GM21360 (cell line): Measurements from ENCODE around the gene LRRC32.
"Not testable (repeated sequence)": the region's sequence is repeated elsewhere in the genome, so short reads cannot be mapped to it uniquely, and the experiment has no call there.

Experiments
- ATAC-seq: cut with Tn5 transposase; IDR thresholded peaks from one replicate; pipeline ENCODE4 v1.9.1; 2021; ENCODE audit warnings: mild to moderate bottlenecking, moderate library complexity; ENCODE audit not compliant: unreplicated experiment

The LRRC32 gene

DNA sequence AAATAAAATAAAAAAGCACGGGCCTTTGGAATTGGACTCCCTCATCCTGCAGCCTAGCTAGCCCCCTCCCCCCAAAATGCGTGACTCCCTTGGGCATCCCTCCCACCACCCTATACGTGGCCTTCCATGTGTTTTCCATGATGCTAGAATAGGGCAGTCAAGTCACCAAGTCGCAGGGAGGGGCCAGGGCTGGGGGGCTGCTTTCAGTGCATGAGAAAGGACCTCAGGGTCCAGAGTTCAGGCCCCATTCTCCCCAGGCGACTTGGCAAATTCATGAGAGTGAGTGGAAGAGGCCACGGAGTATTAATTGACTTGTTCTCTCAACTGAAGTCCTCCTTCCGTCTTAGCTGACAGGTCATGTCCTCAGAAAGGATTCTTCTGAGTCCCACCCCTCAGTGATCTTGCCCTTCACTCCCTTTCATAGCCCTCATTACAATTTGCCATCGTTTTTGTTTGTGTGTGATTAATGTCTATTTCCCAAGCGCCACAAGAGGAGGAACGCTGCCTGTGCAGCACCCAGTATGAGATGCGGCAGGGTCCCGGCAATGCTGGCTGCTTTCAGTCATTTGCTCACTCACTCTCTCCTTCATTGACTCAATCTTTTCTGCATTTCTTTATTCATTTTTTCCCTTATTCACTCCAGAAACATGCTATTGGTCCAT, 17.4 kb downstream of the LRRC32 start:
- no peak for ATAC-seq

DNA sequence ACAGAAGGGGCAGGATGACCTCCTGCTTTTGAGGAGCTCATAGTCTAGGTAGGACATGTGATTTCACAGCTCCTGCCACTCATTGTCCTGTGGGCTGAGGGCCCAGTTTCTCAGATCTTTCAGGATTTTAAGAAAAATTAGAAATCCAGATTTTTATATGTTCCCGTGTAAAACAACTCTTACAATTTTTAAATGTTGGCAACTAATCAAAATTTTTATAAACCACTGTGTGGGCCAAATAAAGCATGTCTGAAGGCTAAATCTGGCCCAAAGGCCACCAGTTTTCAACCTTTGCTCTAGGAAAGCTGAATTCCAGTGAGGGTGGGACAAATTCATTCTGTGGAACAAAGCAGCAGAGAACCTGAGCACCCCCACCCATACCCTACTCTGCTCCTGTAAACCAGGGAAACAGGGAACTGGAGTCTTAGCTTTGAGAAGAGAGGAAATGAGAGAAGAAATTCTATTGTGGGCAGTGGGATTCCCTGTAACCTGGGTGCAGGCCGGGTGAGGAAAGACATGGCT, 20.6 kb downstream of the LRRC32 start:
- ATAC-seq = no peak

DNA sequence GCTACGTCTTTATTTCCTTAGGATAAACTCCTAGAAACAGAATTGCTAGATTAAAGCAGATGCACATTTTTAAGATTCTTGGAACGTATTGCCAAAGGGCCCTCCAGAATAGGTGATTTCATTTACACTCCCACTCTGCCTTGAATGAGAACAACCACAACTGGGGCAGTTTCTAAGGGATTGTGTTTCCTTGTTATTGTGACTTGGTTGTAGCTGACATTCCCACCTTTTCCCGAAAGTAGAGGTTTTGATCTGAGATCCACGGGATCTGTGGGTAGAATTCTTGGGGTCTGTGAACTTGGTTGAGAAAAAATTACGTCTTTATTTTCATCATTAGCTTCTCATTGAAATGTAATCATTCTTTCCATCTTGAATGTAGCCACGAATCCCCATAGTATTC, 21.5 kb downstream of the LRRC32 start:
- no peak for ATAC-seq

DNA sequence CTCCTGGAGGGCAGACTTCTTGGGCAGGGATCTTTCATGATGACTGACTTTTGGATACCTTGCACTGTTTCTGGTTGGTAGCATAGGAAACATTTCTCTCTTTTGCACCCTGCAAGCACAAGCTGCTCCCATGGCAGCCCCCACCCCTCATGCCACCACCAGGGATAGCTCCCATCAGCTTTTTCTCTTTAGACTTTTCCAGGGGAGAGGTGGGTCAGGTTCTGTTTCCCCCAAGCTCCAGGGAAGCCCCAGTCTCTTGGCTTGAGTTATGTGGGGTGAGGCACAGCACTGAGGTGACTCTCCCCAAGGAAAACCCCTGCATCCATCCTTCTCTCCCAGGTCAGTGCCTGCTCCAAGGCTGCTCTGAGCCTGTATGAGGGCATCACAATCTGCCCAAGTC, 22.5 kb downstream of the LRRC32 start:
- ATAC-seq = no peak

DNA sequence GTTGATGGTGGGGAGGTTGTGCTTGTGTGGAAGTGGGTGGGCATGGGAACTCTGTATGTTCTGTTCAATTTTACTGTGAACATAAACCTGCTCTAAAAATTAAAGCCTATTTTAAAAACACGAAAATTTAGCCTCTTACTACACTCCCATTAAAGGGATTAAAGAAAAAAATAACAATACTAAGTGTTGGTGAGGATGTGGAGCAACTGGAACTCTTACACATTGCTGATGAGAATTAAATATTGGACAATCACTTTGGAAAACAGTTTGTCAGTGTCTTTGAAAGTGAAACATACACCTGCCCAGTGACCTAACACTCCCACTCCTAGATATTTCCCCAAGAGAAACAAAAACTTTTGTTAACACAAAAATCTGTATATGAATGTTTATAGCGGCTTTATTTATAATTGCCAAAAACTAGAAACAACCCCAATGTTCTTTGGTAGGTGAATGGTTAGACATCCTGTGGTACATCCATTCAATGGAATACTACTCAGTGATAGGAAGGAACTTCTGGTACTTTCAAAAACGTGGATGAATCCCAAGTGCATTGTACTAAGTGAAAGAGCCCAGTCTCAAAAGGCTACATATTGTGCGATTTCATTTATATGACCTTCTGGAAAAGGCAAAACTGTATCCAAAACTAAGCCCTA, 23.5 kb downstream of the LRRC32 start:
- ATAC-seq = no peak

DNA sequence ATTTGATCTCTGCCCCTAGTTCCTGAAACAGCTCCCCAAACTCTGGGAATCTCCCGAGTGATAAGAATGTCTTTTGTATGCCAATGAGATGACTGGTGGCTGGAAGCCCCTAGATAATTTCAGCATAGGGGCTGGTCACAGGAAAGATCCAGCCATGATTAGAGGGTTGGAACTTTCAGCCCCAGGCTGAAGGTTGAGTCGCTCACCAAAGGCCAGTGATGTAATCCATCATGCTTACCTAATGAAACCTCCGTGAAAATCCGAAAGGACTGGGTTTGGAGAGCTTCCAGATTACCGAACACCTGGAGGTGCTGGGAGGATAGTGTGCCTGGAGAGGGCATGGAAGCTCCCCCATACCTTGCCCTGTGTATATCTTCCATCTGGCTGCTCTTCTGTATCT, 26.0 kb downstream of the LRRC32 start:
- ATAC-seq = no peak

DNA sequence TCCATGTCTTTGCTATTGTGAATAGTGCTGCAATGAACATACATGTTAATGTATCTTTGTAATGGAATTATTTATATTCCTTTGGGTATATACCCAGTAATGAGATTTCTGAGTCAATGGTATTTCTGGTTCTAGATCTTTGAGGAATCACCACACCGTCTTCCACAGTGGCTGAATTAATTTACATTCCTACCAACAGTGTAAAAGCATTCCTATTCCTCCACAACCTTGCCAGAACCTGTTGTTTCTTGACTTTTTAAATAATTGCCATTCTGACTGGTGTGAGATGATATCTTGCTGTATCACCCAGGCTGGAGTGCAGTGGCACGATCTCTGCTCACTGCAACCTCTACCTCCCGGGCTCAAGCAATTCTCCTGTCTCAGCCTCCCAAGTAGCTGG, 26.8 kb downstream of the LRRC32 start:
- not testable (repeated sequence) for ATAC-seq

DNA sequence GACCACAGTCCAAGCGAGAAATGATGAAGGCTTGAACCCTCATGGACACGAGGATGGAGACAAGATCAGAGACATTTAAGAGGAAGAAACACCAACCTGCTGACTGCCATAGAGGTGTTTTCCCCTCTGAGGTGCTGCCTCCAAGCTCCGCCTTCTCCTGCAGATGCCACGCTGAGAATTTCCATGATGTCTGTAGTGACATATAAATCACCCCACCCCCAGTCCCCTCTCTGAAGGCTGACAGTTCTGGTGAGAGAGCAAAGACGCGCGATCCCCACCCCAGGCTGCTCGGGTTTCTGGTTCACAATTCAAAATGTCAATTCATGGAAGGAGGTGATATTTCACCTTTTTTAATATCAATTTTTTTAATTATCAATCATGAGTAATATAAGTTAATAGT, 28.2 kb downstream of the LRRC32 start:
- no peak for ATAC-seq

DNA sequence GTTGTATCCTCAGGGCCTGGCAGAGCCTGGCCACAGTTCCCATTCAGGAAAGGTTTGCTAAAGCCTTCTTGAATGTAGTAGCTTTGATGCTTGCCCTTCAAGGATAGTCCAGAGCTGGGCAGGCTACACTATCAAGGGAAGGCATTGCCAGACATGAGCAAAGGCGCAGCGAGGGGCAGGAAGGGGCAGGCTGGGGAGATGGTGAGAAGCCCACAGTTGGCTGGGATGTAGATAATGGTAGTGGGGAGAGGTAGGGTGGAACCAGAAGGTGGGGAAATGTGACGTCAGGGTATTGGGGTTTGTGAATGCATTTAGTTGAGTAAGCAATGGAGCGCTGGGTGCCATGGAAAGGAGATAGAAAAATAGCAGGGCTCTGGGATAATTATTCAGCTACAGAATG, 28.6 kb downstream of the LRRC32 start:
- ATAC-seq = no peak

DNA sequence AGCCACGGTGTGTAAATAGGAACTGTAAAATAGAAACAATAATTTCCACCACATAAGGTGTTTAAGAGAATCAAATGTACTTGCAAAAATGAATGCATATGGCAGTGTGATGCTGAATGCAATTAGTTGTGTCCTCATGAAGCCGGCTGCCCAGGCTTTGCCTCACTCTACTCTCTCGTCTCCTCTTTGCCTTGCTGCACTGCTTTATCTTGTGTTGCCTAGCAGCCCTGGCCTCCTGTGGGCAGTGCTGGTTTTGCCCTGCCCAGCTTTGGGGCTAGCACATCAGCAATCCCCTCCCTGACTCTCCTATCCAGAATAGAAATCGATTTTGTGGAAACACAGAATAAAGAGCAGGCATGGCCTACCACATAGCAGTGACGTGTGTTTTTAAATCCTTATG, 30.0 kb downstream of the LRRC32 start:
- ATAC-seq = no peak

DNA sequence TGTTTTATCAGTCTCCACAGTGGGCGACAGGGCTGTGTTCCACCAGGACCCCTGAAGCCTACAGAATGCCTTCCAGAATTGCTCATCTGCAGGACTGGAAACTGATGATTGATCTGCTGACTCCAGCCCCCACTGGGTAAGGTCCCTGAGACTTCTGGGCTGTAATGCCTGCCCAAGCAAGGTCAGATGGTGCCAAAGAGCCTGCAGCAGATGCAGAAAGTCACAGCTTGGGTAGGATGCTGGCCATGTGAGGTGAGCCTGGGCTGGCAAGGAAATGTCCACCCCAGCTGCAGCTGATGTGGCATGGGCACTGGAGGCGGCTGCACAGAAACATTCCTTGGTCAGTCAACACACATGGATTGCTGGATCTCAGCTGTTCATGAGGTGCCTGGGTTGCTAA, 30.9 kb downstream of the LRRC32 start:
- ATAC-seq = no peak

DNA sequence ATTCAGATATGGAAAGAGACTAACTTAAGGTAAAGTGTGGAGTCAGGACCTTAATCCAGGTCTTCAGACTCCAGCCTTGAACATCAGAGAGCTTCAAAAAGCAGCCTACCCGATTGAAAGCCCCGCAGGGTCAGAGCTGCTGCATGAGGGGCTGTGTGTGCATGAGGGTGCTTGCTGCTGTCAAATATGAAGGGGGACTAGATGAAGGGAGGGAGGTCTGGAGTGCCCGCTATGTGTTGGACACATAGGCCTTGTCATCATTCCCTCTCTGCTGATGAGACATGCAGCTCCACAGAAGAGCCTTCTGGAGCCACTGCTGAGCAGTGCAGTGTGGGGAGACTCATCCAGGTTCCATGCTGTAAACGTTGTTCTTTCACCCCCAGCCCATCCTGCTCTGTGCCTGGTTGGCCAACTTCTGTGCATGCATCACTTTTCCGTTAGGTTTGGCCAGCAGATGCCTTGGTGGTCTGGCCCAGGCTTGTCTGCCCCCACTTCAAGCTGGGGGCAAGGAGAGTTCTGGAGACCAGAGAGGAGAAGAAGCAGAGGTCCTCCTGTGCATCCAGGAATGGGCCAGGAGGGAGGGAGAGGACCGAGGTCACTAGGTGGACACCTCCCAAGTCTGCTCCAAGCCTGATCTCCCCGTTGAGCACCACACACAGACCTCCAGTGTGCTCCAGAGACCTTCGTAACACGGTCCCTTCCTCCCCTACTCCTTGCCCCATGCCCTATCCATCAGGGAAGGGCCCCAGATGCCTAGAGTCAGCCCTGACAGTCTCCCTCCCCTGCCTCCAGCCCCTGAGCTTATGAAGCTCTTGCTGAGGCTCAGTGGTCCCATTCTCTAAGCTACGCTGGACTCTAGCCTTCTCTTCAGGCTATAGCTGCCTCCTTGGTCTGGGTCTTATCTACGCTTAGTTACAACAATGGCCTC, 32.0 kb downstream of the LRRC32 start:
- ATAC-seq = no peak

DNA sequence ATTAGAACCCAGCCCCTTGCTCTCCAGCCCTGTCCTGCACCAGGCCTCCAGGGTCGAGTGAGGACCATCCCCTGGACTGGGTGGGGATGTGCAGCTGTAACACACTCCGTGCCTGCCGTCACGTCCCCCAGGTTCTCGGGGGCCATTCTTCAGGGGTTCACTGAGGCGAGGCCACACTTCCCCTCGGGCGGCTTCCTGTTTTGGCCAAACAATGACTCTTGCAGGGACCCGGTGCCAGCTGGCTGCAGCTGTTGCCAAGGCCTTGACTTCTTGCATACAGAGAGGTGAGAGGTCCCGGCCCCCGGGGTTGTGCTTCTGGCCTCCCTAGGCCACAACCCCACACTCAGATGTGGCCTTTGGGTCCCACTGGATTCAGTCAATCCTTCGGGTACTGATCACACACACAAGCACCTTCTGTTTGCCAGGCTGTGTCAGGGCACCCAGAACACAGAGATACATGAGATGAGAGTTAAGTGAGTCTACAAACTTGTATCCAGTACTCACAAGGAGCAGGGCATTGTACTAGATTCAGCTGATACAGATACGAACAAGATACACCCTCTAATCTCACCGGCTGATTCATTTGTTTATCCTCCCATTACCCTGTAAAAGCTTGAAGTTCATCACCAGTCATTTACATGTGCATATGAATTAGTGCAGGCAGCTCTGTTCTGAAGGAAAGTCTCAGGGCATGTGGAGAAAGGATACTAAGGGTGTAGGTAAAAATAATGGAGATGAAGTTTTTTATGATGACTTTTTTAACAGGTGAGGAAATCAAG, 32.9 kb downstream of the LRRC32 start:
- peak; percentile 69 for ATAC-seq

DNA sequence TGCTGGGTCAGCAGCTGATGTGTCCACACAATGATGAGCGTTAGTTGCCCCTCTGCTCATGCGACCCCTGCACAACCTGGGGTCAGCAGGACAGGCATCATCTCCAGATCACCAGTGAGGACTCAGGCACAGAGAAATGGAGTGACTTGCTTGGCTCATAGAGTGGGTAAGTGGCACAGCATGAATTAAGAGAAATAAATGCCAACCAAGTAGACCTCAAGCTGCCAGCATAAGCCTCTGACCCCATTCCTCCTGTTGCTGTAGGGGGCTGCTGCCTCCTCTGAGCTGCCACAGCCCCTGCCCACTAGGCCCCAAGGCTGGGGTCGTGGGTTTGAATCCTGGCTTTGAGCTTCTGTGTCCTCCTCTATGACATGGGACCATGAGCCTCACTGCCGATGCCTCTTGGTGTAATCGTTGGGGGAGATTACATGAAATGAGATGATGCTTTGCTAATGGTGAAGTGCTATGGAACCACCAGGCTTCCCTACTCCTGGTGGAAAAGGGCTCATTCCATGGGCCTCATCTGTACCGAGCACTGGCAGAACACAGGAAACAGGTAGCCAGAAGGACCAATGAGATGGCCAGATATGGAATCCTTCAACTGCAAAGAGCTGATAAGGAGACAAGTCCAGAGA, 33.6 kb downstream of the LRRC32 start:
- no peak for ATAC-seq

DNA sequence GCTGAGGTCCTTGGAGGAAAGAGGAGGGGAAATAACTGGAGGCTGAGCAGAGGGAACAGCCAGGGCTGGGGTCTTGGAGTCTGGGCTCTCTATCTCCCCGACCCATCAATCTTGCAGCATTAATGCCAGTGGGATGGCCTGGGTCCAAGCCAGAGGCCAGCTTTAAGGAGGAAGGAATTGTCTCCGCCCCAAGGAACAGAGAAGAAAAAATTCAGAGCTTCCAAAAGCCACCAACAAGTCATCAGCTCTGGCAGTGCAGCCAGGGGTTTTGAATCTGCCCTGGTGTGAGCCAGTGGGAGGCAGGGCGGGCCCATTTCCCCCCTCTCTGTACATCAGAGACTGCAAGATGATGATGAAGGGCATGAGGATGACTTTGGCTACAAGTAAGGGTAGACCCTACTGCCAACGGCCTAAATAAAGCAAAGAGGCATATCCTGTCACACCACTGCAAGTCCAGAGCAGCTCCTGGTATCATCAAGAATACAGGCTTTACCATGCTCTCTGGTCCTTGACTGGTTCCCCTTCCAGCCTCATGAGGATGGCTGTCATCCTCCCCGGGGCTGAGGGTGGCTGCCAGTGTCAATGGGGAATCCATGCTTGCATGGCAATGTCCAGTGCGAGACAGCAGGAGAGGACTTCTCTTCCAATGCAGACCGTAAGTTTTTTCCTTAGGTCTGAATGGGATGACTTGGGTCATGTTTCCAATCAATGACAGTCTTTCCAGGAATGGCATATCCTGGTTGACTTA, 34.4 kb downstream of the LRRC32 start:
- ATAC-seq = no peak

DNA sequence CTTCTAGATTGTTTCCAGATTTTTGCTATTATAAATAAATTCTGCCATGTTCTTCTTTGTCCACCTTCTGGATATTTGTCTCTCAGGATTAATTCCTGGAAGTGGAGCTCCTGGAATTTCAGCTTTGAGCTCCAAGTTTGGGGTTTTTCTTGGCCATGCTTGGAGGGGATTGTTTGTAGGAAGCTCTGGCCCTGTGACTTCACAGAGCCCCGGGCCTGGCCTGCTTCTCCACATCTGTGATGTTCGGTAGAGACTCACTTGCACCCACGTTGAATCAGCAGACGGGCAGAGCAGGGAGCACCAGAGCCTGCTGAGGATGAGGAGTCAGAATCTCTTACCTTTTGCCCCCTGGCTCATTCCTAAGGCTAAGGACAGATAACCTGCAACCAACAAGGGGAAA, 35.7 kb downstream of the LRRC32 start:
- ATAC-seq = no peak

DNA sequence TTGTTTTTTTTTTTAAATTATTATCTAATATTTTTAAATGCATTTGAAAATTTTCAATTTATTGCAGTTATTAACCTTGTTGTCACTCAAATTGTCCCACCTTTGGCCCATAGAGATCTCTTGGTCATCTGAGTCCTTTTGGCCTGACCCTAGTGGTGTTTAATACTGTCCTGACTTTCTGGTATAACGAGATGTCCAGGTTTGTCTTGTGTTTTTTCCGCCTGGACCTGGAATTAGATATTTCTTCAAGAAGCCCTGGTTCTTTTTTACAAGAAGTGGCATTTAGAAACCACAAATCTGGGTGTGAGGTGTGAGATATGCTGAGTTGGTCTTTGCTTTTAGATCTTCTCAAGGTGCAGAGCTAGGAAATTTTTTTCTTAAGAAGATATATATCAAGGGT, 38.1 kb downstream of the LRRC32 start:
- no peak for ATAC-seq

DNA sequence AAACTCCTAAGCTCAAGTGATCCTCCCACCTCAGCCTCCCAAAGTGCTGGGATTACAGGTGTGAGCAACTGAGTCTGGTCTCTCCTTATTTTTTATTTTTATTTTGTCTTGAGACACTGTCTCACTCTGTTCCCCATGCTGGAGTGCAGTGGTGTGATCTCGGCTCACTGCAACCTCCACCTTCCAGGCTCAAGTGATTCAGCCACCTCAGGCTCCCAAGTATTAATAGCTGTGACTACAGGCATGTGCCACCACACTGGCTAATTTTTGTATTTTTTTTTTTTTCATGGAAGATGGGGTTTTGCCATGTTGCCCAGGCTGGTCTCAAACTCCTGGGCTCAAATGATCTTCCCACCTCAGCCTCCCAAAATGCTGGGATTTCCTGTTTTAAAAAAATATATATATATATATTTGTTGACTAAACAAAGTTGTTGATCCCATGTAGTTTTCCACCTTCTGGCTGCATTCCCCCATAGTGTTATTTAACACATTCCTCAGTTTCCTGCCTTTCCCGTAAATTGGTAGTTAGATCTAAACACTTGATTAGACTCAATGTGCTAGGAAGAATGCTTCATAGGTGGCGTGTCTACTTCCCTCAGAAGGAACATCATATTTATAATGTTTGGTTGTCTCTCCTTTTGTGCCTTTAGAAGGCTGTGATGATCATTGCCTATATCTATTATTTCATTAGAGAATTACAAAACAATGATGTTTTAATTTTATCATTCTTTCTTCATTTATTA, 38.8 kb downstream of the LRRC32 start:
- no peak for ATAC-seq
